B cell (primary cell): ENCODE measurements around the gene BMP7. TPM values are rescaled to one million over a fixed set of nuclear protein-coding genes. Genes with fewer than 3 reads are reported as not detected.

Source experiments
- ATAC-seq: fragments of 200-7000 bp; cut with Tn5 transposase; one replicate; pipeline ENCODE4 v1.10.0; 2021; ENCODE audit warnings: low read depth, mild to moderate bottlenecking, moderate number of reproducible peaks, moderate library complexity
- CTCF ChIA-PET: fragments of 350-600 bp; sonication (Branson Sonifier 250); formaldehyde crosslinking; loops from one replicate; lab custom pipeline; 2021; ENCODE audit warnings: antibody characterized with exemption, inconsistent platforms; lab: Charles Lee
- POLR2A ChIA-PET: fragments of 350-600 bp; sonication (Branson Sonifier 250); formaldehyde crosslinking; loops from one replicate; lab custom pipeline; 2021; ENCODE audit warnings: antibody characterized with exemption; lab: Charles Lee
- DNase-seq: peaks from one replicate; pipeline ENCODE4 v3.0.0; 2013
- H2AFZ ChIP-seq: 2 replicates; pipeline ENCODE4 v1.6.1; 2012; ENCODE audit warnings: mild to moderate bottlenecking, low read depth, low read length; ENCODE audit not compliant: insufficient read depth, poor library complexity, severe bottlenecking
- H3K27ac ChIP-seq, 2 donors: 1 replicate in 1 of 2; 2 replicates in 1 of 2; pipeline ENCODE4 v1.5.1; 2012 to 2013; ENCODE audit warnings: low read length in 2 of 2, mild to moderate bottlenecking in 2 of 2, moderate library complexity in 1 of 2
- H3K27me3 ChIP-seq, 4 experiments: fragments of 200-600 bp in 1 of 4; sonication (generic) in 1 of 4; replicated peaks in 1 of 4; 1 replicate in 2 of 4; 2 replicates in 2 of 4; pipeline versions ENCODE4 v1.6.1 to v1.7.0; 2013 to 2016; ENCODE audit warnings: low read length in 3 of 4, mild to moderate bottlenecking in 2 of 4, mixed read lengths in 1 of 4, moderate library complexity in 1 of 4; ENCODE audit not compliant: insufficient read depth in 4 of 4, control insufficient read depth in 3 of 4; ENCODE audit errors: control extremely low read depth in 1 of 4
- H3K36me3 ChIP-seq, 2 experiments: replicated peaks in 1 of 2; 1 replicate in 1 of 2; 2 replicates in 1 of 2; pipeline versions ENCODE4 v1.6.1 to v1.7.1; 2013; ENCODE audit warnings: low read length in 1 of 2; ENCODE audit not compliant: insufficient read depth in 2 of 2, control insufficient read depth in 1 of 2; ENCODE audit errors: control extremely low read depth in 1 of 2, extremely low read depth in 1 of 2
- H3K4me1 ChIP-seq, 2 donors: fragments of 200-600 bp in 1 of 2; sonication (generic) in 1 of 2; 1 replicate in 1 of 2; 2 replicates in 1 of 2; pipeline versions ENCODE4 v1.5.1 to v1.6.1; 2013 to 2017; ENCODE audit warnings: low read length in 2 of 2; ENCODE audit not compliant: control insufficient read depth in 2 of 2, insufficient read depth in 2 of 2
- H3K4me2 ChIP-seq: replicated peaks from 2 replicates; pipeline ENCODE3; 2012; ENCODE audit warnings: mild to moderate bottlenecking, low read depth, low read length; ENCODE audit not compliant: poor library complexity, severe bottlenecking
- H3K4me3 ChIP-seq, 5 experiments: fragments of 200-600 bp in 1 of 5; sonication (generic) in 1 of 5; 1 replicate in 3 of 5; 2 replicates in 2 of 5; pipeline versions ENCODE4 v1.5.1 to v1.7.0; 2011 to 2016; ENCODE audit warnings: low read length in 4 of 5, mild to moderate bottlenecking in 4 of 5, low read depth in 2 of 5, control low read depth in 1 of 5, moderate library complexity in 1 of 5; ENCODE audit not compliant: insufficient read depth in 1 of 5; ENCODE audit errors: control extremely low read depth in 1 of 5, extremely low read depth in 1 of 5
- H3K79me2 ChIP-seq: fragments of 200-600 bp; sonication (generic); one replicate; pipeline ENCODE4 v1.6.0; 2016; ENCODE audit warnings: low read length; ENCODE audit not compliant: control insufficient read depth, insufficient read depth
- H3K9ac ChIP-seq: fragments of 200-600 bp; sonication (generic); 2 replicates; pipeline ENCODE4 v1.6.1; 2017; ENCODE audit warnings: mild to moderate bottlenecking, low read length, moderate library complexity
- H3K9me3 ChIP-seq, 3 donors: one replicate each; pipeline versions ENCODE4 v1.6.1 to v1.7.1; 2013; ENCODE audit warnings: low read length in 2 of 3; ENCODE audit not compliant: control insufficient read depth in 2 of 3, insufficient read depth in 1 of 3; ENCODE audit errors: control extremely low read depth in 1 of 3
- H4K20me1 ChIP-seq: 2 replicates; pipeline ENCODE4 v1.6.0; 2012; ENCODE audit warnings: mild to moderate bottlenecking, low read length; ENCODE audit not compliant: insufficient read depth, control insufficient read depth, poor library complexity, severe bottlenecking
- H3K27ac Mint-ChIP-seq: one replicate; pipeline ENCODE4 v1.8.0; 2021; ENCODE audit warnings: mixed read lengths
- H3K27me3 Mint-ChIP-seq: one replicate; pipeline ENCODE4 v1.8.0; 2021; ENCODE audit warnings: mixed read lengths
- H3K4me1 Mint-ChIP-seq: one replicate; pipeline ENCODE4 v1.8.0; 2021; ENCODE audit warnings: mixed read lengths
- H3K4me3 Mint-ChIP-seq: one replicate; pipeline ENCODE4 v1.8.0; 2021; ENCODE audit warnings: mixed read lengths
- H3K9me3 Mint-ChIP-seq: one replicate; pipeline ENCODE4 v1.8.0; 2022; ENCODE audit warnings: mixed read lengths; ENCODE audit not compliant: insufficient read depth
- EZH2 ChIP-seq: IDR thresholded peaks from 2 replicates; pipeline ENCODE4 v1.6.1; 2012; ENCODE audit warnings: borderline replicate concordance, low read depth, mild to moderate bottlenecking, moderate library complexity, low read length; ENCODE audit not compliant: insufficient read depth, poor library complexity, severe bottlenecking
- WGBS: methylation state at CpG from one replicate; pipeline ENCODE4 v1.1.5; 2013; ENCODE audit warnings: missing lambda C conversion rate; ENCODE audit not compliant: insufficient coverage; 5-methylcytosine and 5-hydroxymethylcytosine counted together
- intact Hi-C: fragments of 100-400 bp; cut with micrococcal nuclease; formaldehyde crosslinking; loops from one replicate; pipeline ENCODE4 v1.10.0; 2022
- polyA plus RNA-seq: library from polyadenylated mRNA; depleted of rRNA; stranded (reverse); fragments of >200 nt; gene quantifications from 2 replicates; pipeline ENCODE4 v1.2.3, GENCODE V29; 2012
- total RNA-seq, 2 donors: library from RNA; stranded (reverse); fragments of 120-200 nt in 1 of 2; gene quantifications; 1 replicate in 1 of 2; 2 replicates in 1 of 2; pipeline versions ENCODE4 v1.2.3 to v1.2.4, GENCODE V29; 2013 to 2022
- TF ChIP-seq, protein P1 (sequence below): fragments of 200-600 bp; IDR thresholded peaks from one replicate; pipeline ENCODE4 v1.8.0; 2022; ENCODE audit warnings: antibody characterized with exemption, mild to moderate bottlenecking

BMP7 gene
- total and polyA plus RNA-seq, 2 donors (not counting 1 experiment from before 2014, with no cell fraction given) = not detected

DNA sequence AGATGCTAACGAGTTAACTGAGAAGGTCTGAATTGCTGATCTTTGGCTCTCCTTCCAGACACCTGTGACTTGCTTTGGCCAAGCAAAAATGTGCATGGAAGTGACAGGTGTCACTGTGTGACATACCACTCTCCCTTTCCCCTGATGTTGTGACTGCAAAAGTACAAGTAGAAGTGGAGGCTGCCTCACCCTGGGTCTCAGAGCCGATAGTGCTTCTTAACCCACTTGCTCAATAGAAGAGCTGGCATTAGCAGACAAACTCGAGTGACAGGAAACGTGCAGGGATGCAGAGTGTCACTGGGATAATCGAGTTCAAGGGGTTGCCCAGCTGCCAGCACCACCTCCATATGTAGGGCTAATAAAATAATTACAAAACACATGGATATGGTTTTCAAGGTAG is 46.8 kb upstream of the BMP7 start:
- Histone ChIP-seq H3K9me3 (no peaks in the 10 kb centered on the region), H3K4me2 (no peak overlapping the region), H3K4me1 (no peaks in the 10 kb centered on the region), H3K27ac (no peak overlapping the region), H3K27me3 (peaks cover 0 to 4% (median 2%) of the 10 kb centered on the region in 4 experiments), H3K36me3 (no peaks in the 10 kb centered on the region), H3K4me3 (no peak overlapping the region), H3K9ac (no peak overlapping the region), H2AFZ (no peak overlapping the region), H3K79me2 (no peaks in the 10 kb centered on the region), H4K20me1 (no peaks in the 10 kb centered on the region)
- TF ChIP-seq EZH2 = no peak
- TF ChIP-seq, protein P1, sequence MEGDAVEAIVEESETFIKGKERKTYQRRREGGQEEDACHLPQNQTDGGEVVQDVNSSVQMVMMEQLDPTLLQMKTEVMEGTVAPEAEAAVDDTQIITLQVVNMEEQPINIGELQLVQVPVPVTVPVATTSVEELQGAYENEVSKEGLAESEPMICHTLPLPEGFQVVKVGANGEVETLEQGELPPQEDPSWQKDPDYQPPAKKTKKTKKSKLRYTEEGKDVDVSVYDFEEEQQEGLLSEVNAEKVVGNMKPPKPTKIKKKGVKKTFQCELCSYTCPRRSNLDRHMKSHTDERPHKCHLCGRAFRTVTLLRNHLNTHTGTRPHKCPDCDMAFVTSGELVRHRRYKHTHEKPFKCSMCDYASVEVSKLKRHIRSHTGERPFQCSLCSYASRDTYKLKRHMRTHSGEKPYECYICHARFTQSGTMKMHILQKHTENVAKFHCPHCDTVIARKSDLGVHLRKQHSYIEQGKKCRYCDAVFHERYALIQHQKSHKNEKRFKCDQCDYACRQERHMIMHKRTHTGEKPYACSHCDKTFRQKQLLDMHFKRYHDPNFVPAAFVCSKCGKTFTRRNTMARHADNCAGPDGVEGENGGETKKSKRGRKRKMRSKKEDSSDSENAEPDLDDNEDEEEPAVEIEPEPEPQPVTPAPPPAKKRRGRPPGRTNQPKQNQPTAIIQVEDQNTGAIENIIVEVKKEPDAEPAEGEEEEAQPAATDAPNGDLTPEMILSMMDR = no peak
- POLR2A ChIA-PET = no interaction called here
- peaks cover 17% of the 10 kb centered on the region for H3K27me3 Mint-ChIP-seq
- intact Hi-C loops = no loop called here
- CTCF ChIA-PET = no interaction called here
- no peak for ATAC-seq
- no peak overlapping the region for H3K4me3 Mint-ChIP-seq
- no peaks in the 10 kb centered on the region for H3K9me3 Mint-ChIP-seq
- no peak overlapping the region for H3K27ac Mint-ChIP-seq
- WGBS = no CpG with 5 or more reads among the region's 5 CpGs
- no peak for DNase-seq
- H3K4me1 Mint-ChIP-seq = no peaks in the 10 kb centered on the region

DNA sequence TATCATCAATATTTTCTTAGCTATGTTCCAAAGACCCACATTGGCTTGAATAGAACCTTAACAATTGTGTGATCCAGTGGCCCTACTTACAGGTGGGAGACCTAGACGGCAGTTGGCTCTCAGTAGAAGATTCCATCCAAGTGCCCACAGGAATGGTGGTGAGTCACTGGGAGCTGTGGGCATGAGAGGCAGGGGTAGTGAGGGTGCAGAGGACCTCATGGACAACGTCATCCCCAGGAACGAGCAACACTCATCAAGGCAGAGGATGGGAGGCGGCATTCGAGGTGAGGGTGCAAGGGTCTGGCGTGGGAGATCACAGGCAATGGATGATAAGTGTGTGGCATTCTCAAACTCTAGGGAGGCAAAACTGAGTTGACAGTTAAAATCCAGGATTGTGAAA is 45.7 kb upstream of the BMP7 start:
- POLR2A ChIA-PET = no interaction called here
- H3K9ac ChIP-seq = no peak overlapping the region
- Mint-ChIP-seq H3K9me3 (no peaks in the 10 kb centered on the region), H3K4me3 (no peak overlapping the region), H3K27me3 (peaks cover 14% of the 10 kb centered on the region), H3K4me1 (no peaks in the 10 kb centered on the region), H3K27ac (no peak overlapping the region)
- 85% methylated on average over 6 of the region's 6 CpGs for WGBS
- no peak for DNase-seq
- H3K27me3 ChIP-seq = peaks cover 0 to 4% (median 2%) of the 10 kb centered on the region in 4 experiments
- H3K79me2 ChIP-seq = no peaks in the 10 kb centered on the region
- peaks cover 0 to 5% (median 0%) of the 10 kb centered on the region in 3 donors for H3K9me3 ChIP-seq
- no peaks in the 10 kb centered on the region for H3K4me1 ChIP-seq
- intact Hi-C loops = no loop called here
- no peak overlapping the region for H3K4me3 ChIP-seq
- CTCF ChIA-PET = interaction anchor here (0.6 to 0.8 kb wide), 2 partner anchors 9 to 1142 kb away, joined by 3 read pairs; no protein-coding TSS in a partner anchor
- H3K4me2 ChIP-seq = no peak overlapping the region
- no peak overlapping the region for H3K27ac ChIP-seq
- H3K36me3 ChIP-seq = no peaks in the 10 kb centered on the region
- TF ChIP-seq, protein P1 = no peak
- TF ChIP-seq EZH2 = no peak
- no peak overlapping the region for H2AFZ ChIP-seq
- no peaks in the 10 kb centered on the region for H4K20me1 ChIP-seq
- no peak for ATAC-seq
